ENCODE results near the gene RSPO3. TPM values are rescaled to one million over a fixed set of nuclear protein-coding genes. Genes with fewer than 3 reads are reported as not detected.

Gene RSPO3
- total and polyA plus RNA-seq, 2 of the 4 experiments (the other 2 are of a cell fraction), result not detected

- H4K5ac ChIP-seq (ENCODE audit: low read depth, low read length), result no peak overlapping the region
- no peak overlapping the region for H3K9ac ChIP-seq (ENCODE audit: low read depth, low read length)
- H3K36me3 ChIP-seq (ENCODE audit: control insufficient read depth, insufficient read depth, low read length), result no peaks in the 10 kb centered on the region
- POLR2A ChIA-PET (ENCODE audit: unreplicated experiment), result no interaction called here
- H3K4me1 ChIP-seq (ENCODE audit: control insufficient read depth, insufficient read depth, low read length), result no peaks in the 10 kb centered on the region
- H3K27me3 ChIP-seq (ENCODE audit: control insufficient read depth, insufficient read depth, low read length), result peaks cover 6% of the 10 kb centered on the region
- no peak overlapping the region for H3K27ac ChIP-seq (ENCODE audit: insufficient read depth, low read length)
- intact Hi-C loops (cut with micrococcal nuclease), result no loop called here
- no peaks in the 10 kb centered on the region for H3K79me1 ChIP-seq (ENCODE audit: low read depth in 1 of 2, low read length in 2 of 2)
- no peak overlapping the region for H3K14ac ChIP-seq (replicated peaks; ENCODE audit: low read depth, low read length)
- no peak overlapping the region for H3K4ac ChIP-seq (ENCODE audit: low read depth, low read length)
- H2AFZ ChIP-seq (replicated peaks; ENCODE audit: low read length, poor library complexity), result no peak overlapping the region
- H3K4me3 ChIP-seq (ENCODE audit: insufficient read depth, low read depth, low read length), result no peak overlapping the region
- no peak overlapping the region for H3K23ac ChIP-seq (ENCODE audit: low read depth, low read length)
- WGBS, 2 experiments (ENCODE audit: extremely low coverage in 2 of 2, insufficient read length in 1 of 2), result 83% methylated on average over 1 of the region's 1 CpG; no CpG with 5 or more reads in 1 of the 2 experiments
- DNase-seq (no peak), ATAC-seq (ENCODE audit: low read depth) (no peak)
- H4K8ac ChIP-seq (ENCODE audit: low read depth in 2 of 2, low read length in 2 of 2), result no peak overlapping the region
- H4K91ac ChIP-seq (ENCODE audit: insufficient read depth, low read depth, low read length), result no peak overlapping the region
- in situ Hi-C loops (cut with MboI; ENCODE audit: low sequenced_read_pairs), result no loop called here
- H2BK15ac ChIP-seq (ENCODE audit: low read depth, low read length), result no peak overlapping the region
- no peak overlapping the region for H3K56ac ChIP-seq (ENCODE audit: extremely low read depth, insufficient read depth, low read length)
- dilution Hi-C loops (cut with HindIII; ENCODE audit: low sequenced_read_pairs, unreplicated experiment), result no loop called here
- no peak overlapping the region for H2AK5ac ChIP-seq (ENCODE audit: low read depth, low read length)
- no peaks in the 10 kb centered on the region for H3K9me1 ChIP-seq (ENCODE audit: insufficient read depth, low read length)
- H2AK9ac ChIP-seq (replicated peaks; ENCODE audit: low read depth, low read length, poor library complexity), result no peak overlapping the region
- H4K20me1 ChIP-seq (ENCODE audit: insufficient read depth, low read length), result no peaks in the 10 kb centered on the region
- H3K9me3 ChIP-seq (ENCODE audit: control insufficient read depth, insufficient read depth, low read length), result no peaks in the 10 kb centered on the region; the same call in 1 of the 2 replicates
- no TSS peak for BruUV-seq (replicated peaks)
- no peak overlapping the region for H2BK5ac ChIP-seq (ENCODE audit: low read depth, low read length, poor library complexity, severe bottlenecking)
- H2BK20ac ChIP-seq (ENCODE audit: low read depth, low read length), result no peak overlapping the region
- CTCF ChIA-PET, result no interaction called here
- no peak overlapping the region for H2BK120ac ChIP-seq (ENCODE audit: low read depth, low read length)
- H3K4me2 ChIP-seq (ENCODE audit: low read depth, low read length), result no peak overlapping the region
- no peak overlapping the region for H3K18ac ChIP-seq (ENCODE audit: low read depth, low read length)
- TF ChIP-seq CHD1 (IDR thresholded peaks at IDR 0.05; ENCODE audit: low read depth, low read length) (no peak), MXI1 (IDR thresholded peaks at IDR 0.05; ENCODE audit: borderline replicate concordance, low read depth, low read length) (no peak), SMC3 (IDR thresholded peaks at IDR 0.05; ENCODE audit: low read depth, low read length) (no peak), POLR2A (IDR thresholded peaks at IDR 0.05; ENCODE audit: low read depth, low read length) (no peak)
These were observed 42.0 kb downstream of the RSPO3 start for GRCh38 chr6:127160484-127160883.

Measured in IMR-90 (cell line).